IPS-NIHi7 (cell line): ENCODE results near the gene HOXA1.

Source experiments
- DNase-seq: peaks from one replicate; pipeline ENCODE4 v3.0.0; 2012; ENCODE audit warnings: mixed read lengths; ENCODE audit errors: extremely low spot score

Gene HOXA1

GRCh38 chr7:27105301-27106031 is 9.7 kb upstream of the HOXA1 start:
- DNase-seq, result no peak

GRCh38 chr7:27104341-27105058 is 8.7 kb upstream of the HOXA1 start:
- no peak for DNase-seq

DNA sequence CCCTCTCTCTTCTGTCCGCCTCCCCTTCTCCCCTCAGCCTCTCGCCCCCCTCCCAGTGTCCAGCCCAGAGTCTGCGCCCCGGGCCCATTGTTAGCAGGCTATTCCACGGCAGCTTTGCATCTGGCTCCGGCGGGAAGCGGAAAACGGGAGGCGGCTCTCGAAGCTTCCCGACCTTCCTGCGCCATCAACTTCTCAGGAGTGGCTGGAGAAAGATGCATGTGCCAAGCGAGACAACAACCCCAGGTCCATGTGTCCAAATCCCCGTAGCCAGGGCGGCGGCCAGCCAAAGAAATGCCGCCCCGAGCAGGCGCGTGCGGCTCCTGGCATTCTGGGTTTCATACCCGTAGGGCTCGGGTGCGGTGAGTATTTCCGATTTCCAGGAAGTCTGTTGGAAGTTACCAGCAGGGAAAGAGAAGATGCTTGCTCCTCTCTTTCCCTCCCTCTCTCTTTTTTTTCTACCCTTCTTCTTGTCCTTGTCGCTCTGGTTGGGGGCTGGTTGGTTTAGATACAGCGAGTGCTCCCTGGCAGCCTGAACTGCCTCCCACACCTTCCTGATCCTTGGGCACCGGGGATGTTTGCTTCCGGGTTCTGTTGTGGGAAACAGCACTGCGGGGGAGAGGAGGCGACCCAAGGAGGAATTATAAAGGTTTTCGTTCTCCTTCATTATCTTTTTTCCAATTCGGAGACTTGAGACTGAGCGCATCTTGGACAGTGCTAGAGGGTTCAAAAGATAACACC is 7.9 kb upstream of the HOXA1 start:
- DNase-seq, result no peak

DNA sequence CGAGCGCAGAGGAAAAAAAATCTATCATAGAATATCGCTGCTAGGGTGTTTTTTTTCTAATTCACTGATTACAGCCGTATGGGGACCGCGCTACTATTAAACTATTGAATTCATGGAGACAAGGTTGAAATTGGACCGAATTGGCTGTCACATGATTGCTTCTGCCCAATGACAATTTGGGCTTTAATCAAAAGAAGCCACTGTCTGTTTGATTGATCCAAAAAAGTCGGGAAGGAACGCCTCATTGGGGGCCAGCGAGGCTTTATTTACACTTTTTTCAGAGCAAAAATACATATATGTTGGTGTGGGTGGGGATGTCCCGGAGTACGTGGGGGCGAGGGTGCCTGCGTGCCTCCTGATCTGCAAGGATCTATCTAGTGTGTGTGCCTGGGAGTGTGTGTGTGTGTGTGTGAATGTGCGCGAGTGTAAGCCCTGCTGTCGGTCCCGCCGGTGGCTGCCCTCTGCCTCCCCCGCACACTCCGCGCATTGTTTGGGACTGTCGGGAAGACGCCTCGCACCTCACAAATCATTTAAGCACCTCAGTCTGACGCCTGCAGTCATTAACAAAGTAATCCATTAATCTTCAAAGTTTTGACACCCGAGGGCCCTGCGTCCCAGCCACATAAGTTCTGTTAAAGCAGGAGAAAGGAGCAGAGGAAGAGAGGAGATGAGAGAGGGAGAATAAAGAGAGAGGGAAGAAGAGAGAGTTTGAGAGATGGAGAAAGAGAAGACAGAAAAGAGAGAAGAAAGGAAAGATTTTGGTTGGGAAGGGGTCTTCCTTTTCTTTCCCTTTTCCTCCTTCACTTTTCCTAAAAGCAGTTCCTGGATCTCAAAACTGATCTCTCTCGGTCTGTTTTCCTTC is 7.0 kb upstream of the HOXA1 start, which contains the start of gene HOXA2:
HOXA2 (minus strand) TSS at position 103 of the 862 bp plus-strand sequence. CDS start 183 bp downstream, outside the sequence.
- no peak for DNase-seq

DNA sequence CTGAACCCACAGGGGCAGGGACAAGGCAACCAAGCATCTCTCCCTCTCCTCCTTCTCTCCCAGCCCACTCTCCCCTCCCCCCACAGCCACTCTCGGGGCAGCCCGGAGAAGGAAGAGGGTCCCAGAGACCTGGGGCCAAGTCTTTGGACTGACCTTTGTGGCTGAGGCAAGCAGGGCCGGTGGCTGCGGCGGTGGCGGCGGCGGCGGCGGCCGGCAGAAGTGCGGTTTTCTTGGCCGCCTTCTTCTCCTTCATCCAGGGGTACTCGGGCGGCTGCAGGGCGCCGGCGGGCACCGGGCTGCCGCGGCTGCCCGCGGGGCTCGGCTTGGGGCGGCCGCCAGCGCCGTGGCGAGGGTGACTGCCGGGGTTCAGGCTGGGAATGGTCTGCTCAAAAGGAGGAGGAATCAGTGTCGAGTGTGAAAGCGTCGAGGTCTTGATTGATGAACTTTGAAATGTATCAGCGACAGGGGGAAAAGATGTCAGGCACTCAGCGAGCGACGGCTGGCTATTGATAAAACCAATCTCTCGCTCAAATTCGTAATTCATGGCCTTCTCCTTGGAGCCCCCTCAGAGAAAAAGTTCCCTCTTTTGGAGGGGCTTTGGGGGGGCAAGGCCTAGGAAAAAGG is 6.3 kb upstream of the HOXA1 start:
- DNase-seq, result no peak

- no peak for DNase-seq
These were observed 5.6 kb upstream of the HOXA1 start for GRCh38 chr7:27101171-27101956.

DNA sequence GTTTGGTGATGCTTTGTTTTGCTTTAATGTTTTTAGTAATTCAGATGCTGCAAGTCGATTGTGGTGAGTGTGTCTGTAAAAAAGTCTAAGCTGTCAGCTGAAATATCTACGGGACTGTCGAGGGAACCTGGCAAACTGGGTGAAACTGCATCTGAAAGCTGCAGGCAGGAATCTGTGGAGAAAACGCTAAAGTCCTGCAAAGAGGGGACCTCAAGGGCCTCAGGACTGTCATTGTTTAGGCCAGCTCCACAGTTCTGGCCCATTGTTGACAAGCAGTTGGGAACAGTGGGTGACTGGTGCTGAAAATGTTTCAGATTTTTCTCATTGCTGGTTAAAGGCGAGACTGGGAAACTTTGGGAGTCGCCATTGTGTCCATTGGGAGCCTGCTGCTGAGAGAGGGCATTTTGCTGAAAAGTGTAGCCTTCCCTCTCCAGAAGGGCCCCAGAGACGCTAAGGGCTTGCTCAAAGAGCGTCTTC is 4.9 kb upstream of the HOXA1 start:
- DNase-seq, result no peak

DNA sequence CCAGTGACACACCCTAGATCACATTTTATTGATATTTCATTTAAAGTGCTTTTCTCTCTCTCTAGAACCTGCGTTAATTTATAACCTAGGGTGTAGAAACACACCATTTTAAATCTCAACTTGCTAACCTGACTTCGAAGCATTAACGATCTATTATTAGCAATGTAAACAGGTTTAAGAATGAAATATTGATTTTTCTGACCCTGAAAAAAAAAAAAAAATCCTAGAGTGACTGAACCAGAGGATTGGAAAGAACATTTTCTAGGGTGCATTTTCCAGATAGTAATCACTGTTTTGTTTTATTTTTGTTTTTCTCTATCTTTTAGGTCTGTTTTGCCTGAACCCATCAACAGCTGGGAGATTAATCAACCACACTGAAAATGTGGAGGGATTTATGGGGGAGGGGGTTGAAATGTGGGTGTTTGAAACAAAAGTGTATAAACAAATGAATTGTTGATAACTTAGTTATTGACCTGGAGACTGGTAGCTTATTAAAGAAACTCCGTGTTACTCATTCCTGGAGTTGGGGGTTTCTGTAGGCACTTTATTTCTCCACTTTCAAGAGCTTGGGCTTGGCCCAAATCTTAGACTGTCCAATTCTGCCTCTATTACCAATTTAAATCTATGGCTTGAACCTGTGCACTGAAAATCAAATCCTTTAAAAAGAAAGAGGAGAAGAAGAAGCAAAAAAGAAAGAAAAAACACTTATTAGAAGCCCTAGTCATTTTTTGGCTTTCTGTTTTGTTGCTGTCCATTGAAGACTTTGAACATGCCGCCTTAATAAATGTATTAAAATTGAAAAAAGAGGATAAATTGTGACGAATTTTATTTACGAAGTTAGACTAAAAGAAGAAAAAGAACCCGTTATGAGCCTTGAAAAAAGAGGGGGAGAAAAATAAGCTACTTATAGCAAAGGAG is 3.9 kb upstream of the HOXA1 start:
- no peak for DNase-seq

DNA sequence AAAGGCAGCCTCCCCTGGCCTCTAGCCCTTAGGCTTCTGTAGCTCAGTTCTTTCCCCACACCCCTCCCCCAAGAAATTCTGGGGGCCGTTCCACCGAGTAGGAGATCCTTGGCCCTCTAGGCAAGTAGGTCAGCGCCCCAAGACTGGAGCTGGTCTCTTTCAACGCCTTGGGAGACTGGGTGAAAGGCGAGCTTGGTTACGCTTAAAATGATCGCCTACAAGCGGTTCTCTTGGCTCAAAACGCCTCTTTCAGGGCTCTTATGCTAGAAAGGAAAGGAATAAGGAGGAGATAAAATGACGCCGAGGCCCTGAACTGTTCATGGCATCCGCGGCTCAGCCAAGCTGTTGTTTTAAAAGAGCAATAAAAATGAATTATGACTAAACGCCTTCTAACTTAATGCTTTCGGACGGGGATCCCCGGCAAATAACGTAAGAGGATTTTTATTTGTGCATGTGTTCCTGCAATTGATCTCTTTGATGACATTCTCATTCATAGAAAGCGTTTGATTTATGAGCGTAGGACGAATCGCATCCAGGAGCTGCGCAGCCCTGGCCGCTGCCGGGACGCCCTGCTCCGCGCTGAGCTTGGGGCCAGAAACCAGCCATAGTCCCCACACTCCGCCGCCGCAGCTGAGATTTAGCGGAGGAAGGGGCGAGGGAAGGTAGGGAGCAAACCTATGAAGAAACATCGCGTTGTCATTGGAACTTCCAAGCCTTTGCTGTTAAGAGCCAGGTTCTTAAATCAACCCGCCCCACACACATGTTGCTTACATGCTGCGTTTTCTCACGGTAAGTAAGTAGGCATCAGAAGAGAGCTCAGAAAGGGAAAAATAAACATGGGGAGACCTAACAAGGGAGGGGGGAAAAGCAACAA is 3.0 kb upstream of the HOXA1 start:
- DNase-seq, result no peak

GRCh38 chr7:27097686-27098577 is 2.1 kb upstream of the HOXA1 start:
- DNase-seq, result no peak

DNA sequence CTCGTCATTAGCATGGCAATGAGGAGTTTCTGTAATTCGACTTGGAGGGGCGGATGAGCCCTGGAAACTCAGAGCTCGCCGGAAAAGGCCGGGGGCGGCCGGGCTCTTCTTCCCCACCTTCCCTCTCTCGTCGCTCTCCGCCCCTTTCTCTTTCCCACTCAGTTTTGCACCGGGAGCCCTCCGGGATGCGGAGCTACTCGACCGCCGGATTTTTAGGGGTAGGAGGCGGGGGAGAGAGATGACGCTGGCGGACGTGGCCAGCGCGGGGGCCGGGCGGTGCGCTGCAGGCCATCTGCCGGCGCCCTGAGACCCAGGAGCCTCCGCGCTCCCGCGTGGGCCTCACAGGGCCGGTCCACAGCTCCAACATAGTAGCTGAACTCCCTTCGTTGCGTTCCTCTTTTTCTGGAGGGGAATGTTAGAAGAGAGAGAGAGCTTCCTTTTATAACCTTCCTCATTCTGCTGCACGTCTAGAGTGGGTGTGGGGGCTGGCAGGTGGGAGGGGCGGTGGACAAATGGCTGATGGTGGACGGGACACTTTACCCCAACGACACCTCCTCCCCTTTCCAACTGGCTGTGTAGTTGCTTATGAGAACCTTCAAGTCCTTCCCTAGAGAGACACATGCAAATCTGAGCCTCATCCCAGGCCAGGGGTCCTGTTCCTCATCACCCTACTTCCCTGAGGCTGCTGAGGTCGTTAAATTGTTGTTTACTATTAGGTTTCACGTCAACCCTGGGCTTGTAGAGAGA is 1.1 kb upstream of the HOXA1 start:
- no peak for DNase-seq

DNA sequence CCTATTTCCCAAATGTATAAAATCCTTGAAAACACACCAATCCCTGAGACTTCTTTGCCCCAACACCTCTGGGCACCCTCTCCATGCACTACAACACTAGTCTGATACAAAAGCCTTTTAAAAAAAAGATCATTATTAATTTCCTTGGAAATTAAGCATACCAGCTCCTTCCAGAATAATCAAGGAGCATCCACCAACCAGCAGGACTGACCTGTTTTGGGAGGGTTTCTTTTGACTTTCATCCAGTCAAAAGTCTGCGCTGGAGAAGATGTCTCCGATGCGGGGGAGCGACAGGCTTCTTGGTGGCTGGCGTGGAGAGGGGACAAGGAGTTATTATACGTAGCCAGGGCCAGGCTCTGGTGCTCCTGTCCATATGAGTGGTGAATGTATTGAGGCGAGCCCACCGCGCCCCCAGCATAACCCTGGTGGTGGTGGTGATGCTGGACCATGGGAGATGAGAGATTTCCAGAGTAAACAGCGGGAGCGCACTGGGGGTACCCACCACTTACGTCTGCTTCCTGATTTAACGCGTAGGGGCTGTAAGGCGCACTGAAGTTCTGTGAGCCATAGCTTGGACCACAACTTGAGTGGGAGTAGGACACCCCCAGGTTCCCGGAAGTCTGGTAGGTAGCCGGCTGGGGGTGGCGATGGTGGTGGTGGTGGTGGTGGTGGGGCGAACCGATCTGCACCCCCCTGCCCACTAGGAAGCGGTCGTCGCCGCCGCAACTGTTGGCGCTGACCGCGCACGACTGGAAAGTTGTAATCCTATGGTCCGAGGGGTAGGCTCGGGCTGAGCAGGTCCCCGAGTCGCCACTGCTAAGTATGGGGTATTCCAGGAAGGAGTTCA is 527 bp downstream of the HOXA1 start:
- no peak for DNase-seq

- DNase-seq, result no peak
These were observed 1.3 kb downstream of the HOXA1 start for GRCh38 chr7:27094304-27095049.

DNA sequence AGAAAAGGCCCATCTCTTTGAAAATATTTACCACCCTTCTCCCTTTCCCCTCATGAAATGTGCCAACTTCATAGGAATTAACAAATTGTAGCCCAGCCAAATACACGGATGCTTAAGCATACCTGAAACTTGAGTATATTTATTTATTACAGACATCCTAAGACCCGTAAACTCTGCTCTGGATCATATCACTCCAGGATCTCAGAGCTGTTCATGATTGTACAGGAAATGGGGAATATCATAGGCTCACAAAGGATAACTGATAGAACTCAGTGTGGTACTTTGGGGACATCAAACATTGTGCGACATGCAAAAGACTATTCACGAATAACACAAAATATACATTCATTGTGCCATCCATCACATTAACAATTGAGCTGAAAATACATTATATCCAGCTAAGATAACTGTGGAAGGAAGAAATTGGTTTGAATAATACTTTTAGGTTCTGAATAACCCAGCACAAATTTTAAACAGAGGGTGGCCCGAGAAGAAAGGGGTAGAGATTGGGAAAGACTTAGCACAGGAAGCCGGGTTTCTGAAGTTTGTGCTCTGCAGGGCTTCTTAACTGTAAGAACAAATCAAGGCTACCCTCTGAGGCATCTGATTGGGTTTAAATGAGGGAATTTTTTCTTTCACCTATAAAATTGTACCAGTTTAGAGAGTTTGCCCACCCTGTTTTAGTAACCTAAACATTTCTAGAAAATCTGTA is 2.5 kb downstream of the HOXA1 start:
- no peak for DNase-seq
